ENCODE results near the gene TGM6. TPM values are rescaled to one million over a fixed set of nuclear protein-coding genes. Genes with fewer than 3 reads are reported as not detected.
A peak's percentile ranks its signal among the peaks of the same experiment; 100 is the strongest.
"Not testable (repeated sequence)": the region's sequence is repeated elsewhere in the genome, so short reads cannot be mapped to it uniquely, and the experiment has no call there.

Gene TGM6
- polyA plus RNA-seq, 10 donors = not detected

DNA sequence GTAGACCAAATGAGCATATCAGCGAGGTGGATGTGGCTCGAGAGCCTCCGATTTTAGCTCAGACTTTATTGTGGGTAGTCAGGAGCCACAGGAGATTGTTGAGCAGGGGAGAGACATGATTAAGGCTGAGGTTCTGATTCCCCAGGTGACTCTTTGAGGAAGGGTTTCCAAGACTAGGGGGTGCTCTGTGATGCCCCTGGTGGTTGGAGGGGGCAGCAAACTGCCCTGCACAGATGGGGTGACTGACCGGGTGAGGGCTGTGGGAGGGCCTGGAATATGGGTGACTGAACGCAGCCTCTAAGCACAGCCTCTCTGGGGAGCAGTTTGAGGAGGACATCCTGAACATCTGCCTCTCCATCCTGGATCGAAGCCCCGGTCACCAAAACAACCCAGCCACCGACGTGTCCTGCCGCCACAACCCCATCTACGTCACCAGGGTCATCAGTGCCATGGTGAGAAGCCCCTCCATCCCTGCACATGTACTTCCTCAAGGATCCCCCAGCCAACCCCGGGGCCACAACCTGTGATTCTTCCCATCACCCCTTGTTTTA is 17.0 kb downstream of the TGM6 start:
- DNase-seq = no peak

DNA sequence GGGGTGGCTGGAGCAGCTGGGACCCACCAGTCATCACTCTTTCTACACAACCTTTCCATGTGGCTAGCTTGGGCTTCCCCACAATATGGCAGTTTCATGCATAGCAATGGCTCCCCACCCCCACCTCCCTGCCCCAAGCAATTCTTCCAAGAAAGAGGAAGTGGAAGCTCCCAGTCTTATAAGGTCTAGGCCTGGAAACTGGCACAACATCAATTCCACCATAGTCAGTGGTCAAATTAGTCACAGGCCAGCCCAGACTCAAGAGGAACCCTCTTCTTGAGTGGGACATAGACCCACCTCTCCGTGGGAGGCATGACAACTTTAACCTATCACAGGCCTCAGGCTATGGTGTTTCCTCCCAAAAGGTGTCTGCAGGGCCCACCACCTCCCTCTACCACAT is 17.7 kb downstream of the TGM6 start:
- DNase-seq = no peak

DNA sequence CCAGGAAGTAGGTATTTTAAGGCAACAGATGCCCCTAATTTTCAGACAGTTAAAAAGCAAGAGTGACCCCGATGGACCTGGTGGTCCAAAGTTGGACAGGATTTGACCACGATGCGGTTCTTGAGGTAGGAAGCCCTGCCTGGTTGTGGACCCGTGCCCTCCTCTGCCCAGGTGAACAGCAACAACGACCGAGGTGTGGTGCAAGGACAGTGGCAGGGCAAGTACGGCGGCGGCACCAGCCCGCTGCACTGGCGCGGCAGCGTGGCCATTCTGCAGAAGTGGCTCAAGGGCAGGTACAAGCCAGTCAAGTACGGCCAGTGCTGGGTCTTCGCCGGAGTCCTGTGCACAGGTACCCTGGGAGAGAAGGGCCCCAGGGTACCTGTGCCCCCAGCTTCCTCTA is 18.7 kb downstream of the TGM6 start:
- DNase-seq = no peak

DNA sequence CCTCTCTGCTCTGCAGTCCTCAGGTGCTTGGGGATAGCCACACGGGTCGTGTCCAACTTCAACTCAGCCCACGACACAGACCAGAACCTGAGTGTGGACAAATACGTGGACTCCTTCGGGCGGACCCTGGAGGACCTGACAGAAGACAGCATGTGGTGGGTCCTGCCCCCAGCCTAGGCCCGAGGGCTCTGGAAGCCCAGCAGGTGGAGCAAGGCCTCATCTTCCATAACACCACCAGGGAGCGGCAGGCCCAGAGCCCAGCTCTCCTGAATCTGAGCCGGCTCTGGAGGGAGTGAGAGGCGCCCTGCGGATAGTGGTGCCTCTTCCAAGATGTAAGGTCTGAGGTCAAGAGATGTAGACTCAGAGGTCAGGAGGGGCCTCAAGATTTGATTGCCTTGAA is 19.6 kb downstream of the TGM6 start:
- no peak for DNase-seq

DNA sequence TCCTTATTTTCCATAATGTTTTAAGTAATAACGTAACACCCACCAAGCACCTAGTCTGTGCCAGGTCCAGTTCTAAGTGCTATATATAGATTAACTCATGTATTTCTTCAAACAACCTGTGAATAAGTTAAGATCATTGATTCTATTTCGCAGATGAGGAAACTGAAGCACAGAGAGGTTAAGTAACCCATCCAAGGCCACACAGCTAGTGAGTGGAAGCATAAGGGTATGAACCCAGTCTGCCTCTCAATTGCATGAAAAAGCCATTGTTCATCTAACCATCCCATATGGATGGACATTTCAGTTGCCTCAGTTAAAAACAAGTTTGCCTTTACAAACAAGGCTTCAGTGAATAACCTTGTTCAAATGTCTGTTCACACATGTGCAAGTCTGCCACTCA is 20.8 kb downstream of the TGM6 start:
- no peak for DNase-seq

DNA sequence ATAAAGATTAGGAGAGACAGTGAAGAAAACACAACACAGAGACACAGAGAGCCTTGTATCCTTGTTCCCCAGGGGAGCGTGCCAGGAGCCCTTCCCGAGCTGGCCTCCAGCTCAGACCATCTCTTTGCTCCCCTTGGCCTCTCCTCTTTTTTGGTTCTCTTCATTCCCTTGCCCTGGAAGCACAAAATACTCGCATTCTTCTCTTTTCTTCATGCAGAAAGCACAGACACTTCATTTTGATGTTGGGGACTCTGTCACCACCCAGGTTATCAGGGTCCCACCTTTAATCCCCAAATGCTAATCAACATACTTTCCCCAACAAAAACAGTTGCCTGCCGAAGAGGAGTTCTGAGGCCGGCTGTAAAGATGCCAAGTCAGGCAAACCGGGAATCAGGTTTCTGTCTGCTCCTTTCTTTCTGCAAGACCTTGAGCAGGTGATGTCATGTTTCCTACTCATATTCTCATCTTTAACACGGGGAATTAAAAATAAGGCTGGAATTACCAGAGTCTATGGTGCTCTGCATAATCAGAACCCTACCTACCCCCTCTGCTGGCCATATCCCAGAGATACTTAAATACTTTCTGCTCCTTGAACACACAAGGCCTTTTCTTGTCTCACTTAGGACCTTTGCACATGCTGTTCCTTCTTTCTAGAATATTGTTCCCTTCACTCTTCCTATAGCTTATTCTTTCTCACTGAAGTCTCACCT is 21.7 kb downstream of the TGM6 start:
- peak; percentile 11 to 27 (median 19) for DNase-seq

DNA sequence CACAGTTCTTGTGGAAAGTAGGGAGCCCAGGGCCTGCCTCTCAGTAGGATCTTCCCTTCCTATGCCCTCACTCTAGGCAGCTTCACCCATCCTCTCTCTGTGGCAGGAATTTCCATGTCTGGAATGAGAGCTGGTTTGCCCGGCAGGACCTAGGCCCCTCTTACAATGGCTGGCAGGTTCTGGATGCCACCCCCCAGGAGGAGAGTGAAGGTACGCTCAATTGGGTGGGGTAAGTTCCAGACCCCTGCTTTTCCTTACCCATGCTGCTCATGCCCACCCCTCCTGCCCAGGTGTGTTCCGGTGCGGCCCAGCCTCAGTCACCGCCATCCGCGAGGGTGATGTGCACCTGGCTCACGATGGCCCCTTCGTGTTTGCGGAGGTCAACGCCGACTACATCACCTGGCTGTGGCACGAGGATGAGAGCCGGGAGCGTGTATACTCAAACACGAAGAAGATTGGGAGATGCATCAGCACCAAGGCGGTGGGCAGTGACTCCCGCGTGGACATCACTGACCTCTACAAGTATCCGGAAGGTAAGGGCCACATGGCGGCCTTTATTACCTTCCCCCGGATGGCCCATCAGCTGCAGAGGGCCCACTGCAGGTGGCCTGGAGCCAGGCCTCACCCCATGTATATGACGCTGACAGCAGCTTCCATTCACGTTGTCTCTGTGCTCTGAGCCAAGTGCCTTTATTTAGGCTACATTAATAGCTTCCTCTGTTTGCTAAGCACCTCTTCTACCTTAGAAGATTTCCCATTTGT is 22.8 kb downstream of the TGM6 start:
- DNase-seq = no peak

DNA sequence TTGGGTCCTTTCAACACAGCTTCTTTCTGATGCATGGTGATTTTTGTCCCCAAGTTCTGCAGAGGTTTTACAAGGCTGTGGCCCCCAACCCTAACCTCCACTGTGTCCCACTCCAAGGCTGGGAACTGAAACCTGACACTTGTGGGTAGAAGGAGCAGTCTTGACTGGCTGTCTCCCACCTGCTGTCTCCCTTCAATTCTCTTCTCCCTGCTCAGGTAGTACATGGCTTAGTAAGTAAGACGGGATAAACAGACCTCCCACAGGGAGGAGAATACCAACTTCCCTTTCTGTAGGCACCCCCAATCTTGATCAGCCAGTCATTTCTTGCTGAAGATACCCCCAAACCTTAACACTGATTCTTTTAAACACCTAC is 25.0 kb downstream of the TGM6 start:
- no peak for DNase-seq

DNA sequence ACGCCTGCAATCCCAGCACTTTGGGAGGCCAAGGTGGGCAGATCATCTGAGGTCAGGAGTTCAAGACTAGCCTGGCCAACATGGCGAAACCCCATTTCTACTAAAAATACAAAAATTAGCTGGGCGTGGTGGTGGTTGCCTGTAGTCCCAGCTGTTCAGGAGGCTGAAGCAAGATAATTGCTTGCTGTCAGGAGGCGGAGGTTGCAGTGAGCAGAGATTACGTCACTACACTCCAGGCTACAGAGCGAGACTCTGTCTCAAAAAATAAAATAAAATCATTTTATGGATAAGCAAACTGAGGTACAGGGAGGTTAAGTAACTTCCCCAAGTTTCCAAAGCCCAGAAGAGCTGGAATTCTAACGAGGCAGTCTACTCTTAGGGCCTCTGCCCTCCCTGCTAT is 26.7 kb downstream of the TGM6 start:
- not testable (repeated sequence) for DNase-seq

DNA sequence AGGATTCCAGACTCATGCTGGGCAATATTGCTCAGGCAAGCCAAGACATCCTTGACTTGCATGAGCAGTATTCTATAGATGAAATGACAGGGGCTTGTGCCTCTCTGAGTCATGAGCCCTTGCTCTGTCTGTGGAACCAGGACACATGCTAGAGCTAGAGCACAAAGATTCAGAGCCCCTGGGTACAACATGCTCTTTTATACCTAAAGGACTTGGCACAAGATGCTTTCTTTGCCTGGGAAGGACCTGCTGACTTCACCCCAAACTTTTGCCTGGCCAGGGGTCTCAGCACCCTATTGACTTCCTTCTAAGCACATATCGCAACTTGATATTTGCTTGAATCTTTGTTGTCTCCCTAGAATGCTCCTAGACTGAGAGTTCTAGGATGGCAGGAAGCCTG is 27.4 kb downstream of the TGM6 start:
- no peak for DNase-seq

DNA sequence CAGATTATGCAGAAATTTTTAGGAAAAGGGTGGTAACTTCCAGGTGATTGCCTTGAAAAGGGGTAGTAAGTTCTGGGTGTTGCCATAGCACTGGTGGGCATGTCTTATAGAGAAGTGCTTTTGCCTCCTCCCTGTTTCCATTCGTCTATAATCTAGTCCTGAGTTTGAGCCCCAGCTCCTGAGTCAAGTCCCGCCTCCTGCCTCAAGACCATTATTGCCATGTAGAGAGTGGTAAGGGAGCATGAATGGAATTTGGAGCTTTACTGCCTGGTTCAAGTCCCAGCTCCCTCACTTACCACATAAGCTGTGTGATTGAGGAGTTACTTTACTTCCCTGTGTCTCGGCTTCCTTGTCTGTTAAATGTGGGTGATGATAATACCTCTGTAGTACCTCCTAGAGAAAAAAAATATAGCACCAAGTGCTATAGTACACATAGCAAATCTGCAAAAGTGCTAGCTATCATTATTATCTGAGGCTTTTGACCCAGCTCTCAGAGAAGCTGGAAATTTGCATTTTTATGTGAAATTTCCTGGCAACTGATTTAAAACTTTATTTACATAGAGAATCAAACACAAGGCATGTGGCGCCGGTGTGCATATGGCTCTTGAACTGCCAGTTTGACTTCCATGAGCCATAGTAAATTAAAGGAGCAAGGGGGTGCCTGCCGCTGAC is 36.0 kb downstream of the TGM6 start:
- no peak for DNase-seq

DNA sequence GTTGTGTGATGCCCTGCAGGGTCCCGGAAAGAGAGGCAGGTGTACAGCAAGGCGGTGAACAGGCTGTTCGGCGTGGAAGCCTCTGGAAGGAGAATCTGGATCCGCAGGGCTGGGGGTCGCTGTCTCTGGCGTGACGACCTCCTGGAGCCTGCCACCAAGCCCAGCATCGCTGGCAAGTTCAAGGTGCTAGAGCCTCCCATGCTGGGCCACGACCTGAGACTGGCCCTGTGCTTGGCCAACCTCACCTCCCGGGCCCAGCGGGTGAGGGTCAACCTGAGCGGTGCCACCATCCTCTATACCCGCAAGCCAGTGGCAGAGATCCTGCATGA is 36.5 kb downstream of the TGM6 start:
- DNase-seq = no peak

DNA sequence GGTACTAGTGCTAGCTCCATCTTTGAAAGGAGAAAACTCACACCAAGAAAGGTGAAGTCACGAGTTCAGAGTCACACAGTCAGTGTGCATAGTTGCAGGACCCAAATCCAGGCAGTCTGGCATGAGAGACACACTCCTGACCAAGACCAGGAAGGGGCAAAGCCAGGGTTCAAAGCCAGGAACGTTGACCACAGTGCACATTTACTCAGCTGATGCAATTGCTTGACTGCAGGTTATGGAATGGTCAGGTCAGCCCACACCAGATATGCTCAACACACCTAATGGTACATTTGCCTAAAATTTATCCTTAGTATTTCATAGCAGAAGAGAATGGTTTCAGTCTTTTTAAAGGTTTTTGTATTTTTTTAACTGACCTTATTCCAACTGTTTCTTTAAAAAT is 37.7 kb downstream of the TGM6 start:
- DNase-seq = no peak

DNA sequence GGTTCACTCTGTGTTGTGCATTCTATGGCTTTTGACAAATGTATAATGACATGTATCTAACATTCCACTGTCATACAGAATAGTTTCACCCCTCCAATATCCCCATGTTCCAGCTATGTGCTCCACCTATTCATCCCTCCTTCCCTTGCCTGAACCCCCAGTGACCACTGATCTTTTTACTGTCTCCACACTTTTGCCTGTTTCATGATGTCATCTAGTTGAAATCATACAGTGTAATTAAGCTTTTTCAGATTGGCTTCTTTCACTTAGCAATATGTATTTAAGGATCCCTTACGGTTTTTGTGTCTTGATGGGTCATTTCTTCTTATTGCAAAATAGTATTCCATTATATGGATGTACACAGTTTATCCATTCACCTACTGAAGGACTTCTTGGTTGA is 39.8 kb downstream of the TGM6 start:
- no peak for DNase-seq

DNA sequence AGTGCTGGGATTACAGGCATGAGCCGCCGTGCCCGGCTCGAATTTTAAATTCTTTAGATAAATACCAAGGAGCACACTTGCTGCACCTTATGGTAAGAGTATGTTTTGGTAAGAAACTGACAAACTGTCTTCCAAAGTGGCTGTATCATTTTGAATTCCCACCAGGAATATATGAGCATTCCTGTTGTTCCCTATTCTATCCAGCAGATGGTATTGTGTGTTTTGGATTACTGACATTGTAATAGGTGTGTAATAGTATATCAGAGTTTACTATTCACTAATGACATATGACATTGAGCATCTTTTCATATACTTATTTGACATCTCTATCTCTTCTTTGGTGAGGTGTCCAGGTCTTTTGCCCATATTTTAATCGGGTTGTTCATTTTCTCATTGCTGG is 40.5 kb downstream of the TGM6 start:
- no peak for DNase-seq

DNA sequence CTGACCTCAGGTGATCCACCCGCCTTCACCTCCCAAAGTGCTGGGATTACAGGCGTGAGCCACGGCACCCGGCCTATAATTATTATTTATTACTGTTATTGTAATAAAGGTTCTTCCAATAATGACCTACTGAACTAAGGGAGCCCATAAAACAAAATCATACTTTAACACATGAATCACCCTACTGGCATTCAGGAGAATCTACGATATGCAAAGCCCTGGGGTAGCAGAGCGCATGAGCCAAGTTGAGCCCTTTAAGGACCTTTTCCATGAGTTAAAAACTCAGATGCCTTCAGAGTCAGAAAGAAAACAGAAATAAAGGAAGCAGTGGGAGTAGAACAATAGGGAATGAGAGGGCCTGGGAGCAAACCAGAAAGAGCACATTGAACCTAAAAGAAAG is 48.4 kb downstream of the TGM6 start:
- DNase-seq = no peak

DNA sequence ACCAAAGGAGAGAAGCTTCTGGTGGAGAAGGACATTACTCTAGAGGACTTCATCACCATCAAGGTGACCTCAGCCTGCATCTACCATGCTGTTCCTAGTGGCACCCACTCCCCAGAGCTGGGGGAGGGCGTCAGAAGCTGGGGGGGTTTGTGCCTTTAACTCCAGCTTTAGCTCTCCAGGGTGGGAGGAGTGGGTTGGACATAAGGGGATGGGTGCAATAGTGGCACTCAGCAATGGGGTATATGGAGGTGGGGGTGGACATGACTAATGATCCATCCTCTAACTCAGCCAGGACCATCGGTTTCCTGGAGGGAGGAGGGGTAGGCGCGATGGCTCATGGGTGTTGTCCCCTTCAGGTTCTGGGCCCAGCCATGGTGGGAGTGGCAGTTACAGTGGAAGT is 49.8 kb downstream of the TGM6 start:
- DNase-seq = no peak

DNA sequence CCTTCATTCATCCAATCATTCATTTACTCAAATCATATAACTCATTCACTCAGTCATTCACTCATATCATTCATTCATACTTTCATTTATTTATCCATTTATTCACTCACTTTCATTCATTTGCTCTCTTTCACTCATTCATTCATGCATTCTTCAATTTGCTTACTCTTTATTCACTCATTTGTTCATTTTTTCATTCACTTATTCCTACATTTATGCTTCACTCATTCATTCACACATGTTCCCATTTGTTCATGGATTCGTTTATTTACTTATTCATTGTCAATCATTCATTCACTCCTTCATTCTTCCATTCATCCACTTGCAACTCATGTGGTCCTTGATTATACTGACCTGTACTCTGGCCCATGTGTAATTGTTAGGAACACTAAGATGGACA is 50.5 kb downstream of the TGM6 start:
- no peak for DNase-seq

DNA sequence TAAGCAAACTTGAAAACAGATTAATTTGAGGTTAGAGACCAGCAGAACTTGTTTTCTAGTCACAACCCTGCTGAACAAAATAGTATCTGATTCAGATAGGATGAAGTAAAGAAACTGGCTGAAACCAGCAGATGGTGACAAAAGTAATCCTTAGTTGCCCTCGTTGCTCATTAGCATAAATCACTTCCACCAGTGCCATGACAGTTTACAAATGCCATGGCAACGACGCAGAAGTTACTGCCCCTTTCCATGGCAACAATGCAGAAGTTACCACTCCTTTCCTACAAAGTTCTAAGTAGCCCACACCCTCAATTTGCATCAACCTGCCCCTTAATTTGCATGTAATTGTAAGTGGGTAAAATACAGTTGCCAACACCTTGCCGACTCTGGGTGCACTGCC is 66.1 kb downstream of the TGM6 start:
- no peak for DNase-seq

DNA sequence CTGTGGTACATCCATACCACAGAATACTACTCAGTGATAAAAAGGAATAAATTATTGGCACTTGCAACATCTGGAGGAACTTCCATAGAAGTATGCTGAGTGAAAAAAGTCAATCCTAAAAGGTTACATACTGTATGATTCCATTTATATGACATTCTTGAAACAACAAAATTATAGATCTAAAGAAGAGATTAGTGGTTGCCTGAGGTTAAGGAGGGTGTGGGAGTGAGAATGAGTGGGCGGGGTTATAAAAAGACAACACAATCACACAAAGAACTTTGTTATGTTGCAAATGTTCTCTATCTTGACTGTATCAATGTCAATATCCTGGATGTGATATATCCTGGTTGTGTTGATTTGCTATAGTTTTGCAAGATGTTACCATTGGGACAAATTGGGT is 68.7 kb downstream of the TGM6 start:
- DNase-seq = no peak

DNA sequence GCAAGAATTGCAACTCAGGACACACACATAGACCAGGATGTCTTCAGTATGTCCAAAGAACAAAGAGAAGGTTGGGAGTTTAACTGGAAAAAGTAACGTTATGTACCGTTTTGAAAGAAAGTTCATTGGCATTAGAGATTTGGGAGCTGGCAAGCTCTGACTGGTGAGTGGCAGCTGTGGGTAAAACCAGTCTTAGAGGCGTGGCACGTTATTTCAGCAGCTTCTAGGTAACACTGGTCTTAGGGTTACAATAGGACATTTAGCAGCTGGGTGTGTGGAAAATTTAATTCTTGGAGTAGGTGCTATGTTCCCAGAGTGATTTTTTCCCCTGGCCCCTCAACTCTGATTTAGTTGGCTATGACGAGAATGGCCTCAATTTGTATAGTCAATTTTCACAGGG is 70.7 kb downstream of the TGM6 start:
- DNase-seq = no peak

DNA sequence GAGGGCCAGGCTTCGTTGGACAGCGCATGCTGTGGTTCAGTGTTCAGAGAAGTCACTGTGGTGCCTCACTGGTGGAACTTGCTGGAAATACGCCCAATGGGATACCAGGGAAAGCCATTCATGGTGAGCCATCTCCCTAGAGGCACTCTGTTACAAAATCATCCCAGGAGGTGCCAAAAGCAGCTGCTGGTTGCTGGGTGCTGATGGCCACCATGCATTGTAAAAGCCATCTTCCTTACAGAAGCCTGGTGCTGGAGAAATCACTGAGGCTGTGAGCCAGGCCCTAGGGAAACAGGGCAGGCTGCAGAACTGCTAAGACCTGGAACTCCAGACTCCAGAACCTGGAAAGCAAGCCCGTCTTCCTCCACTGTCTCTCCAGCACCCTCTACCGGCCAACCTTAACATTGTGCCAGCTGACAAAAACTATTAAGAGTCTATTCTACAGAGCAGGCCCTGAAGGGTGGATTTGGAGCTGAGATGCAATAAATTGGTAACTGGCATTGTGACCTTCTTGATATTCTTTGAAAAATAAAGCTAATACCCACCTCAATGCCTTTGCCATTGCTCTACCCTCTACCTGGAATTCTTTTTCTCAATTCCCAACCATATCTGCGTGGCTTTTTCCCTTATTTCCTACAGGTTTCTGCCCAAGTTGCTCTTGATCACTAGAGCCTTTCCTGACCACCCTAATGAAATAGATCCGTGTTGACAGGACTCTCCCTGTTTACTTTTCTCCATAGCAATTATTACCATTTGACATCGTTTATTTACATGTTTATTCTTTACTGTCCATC is 71.4 kb downstream of the TGM6 start:
- peak; percentile 49 to 75 (median 63) for DNase-seq

Measured in muscle of back (tissue), 11 donors.